GM19239 (cell line): ENCODE measurements around the gene VDAC1.
"Not testable (repeated sequence)": the region's sequence is repeated elsewhere in the genome, so short reads cannot be mapped to it uniquely, and the experiment has no call there.

Experiments used
- DNase-seq: peaks from one replicate; pipeline ENCODE4 v3.0.0; 2011; ENCODE audit warnings: low spot score; ENCODE audit not compliant: insufficient read length
- FAIRE-seq: peaks from 2 replicates; lab custom pipeline; 2011; peaks lifted over from hg19 to GRCh38; lab: Jason Lieb, UNC

Gene VDAC1

DNA sequence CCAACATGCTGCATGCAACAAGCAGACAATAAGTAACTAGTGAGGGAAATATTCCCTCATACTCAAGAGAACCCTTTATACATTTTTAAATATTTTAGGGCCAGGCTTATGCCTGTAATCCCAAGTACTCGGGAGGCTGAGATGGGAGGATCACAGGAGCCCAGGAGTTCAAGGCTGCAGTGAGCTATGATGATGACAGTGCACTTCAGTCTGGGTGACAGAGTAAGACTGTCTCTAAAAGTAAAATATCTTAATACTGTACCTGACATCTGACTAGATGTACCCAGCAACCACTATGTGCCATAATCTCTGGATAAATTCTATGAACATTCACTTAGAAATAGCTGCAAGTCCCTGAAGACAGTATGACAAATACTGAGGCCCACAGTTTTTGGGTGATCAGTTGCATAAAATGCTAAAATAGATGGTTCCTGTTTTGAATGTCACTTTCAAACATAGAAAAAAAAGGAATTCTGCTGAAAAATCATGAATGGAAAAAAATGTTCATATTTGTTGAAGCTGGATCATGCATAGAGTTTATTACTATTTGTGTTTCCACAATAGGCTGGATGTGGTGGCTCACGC is 34.4 kb downstream of the VDAC1 start:
- DNase-seq, result no peak
- FAIRE-seq, result no peak

DNA sequence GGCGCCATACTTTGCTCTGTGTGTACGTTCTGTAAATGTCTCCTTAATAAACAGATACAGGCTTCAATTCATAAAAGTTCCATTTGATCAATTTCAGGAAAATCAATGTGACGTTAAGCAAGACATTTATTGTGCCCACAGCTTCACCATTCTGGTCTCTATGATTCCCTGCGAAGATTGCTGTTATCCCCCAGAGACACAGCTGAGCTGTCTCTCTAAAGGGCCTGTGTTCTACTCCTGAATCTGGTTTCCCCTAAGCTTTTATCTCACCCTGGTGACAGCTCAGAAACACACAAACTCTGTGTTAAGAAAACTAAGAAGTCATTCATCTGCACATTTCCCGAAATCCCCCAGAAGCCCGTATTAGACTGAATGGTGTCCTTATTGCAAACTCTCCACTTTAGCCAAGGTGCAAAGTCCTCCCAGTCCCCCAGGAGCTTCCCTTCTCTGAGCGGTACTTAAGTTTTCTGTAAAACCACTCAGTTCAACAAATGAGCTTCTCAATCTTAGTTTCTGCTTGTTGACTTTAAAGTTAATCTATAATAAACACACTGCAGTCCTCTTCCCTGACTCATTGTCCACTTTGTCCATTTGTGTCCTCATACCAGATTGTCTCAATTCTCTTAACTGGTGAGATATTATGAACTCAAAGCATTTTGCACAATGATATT is 35.0 kb downstream of the VDAC1 start:
- no peak for DNase-seq

DNA sequence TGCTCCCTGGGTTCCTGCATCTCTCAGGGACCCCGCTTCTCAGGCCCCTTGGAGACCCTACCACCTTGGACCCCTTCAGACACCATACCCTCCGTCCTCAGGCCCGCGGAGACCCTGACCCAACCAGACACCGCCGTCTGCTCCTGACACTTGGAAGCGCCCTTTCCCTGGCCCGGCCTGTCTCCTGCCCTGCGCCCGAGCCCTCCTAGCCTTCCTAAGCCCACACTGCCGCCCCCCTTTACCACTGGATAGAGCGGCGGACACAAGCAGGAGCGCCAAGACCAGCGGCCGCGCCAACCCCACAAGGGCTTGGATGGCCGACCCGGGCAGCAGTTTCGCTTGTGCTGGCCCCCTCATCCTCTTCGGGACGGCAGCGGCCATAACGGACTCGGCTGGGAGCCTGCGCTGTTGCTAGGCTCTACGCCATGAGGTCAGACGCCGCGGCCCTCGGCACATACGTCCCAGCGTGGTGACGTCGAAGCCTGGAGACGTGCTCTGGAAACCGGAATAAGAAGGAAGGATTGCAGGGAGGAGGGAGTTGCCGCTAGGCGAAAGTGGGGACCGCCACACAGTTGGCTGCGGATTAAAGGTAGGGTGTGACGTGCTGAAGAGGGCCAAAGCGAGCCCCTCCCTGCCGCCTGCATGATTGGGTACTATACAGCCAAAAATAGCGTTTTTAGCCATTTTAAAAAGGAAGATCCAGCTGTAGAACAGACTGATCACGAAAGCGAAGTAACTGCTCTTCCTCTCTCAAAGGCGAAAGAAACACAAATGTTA is 36.4 kb downstream of the VDAC1 start, which contains the start of gene C5orf15:
TSS of gene C5orf15 (minus strand) at position 422 of the 777 bp plus-strand sequence. CDS start at position 381, 41 bp downstream.
- DNase-seq, result peak; percentile 74
- FAIRE-seq, result peak; percentile 96

More for the DNA sequence above, 35.0 kb downstream of the VDAC1 start:
- peak; percentile 82 for FAIRE-seq

DNA sequence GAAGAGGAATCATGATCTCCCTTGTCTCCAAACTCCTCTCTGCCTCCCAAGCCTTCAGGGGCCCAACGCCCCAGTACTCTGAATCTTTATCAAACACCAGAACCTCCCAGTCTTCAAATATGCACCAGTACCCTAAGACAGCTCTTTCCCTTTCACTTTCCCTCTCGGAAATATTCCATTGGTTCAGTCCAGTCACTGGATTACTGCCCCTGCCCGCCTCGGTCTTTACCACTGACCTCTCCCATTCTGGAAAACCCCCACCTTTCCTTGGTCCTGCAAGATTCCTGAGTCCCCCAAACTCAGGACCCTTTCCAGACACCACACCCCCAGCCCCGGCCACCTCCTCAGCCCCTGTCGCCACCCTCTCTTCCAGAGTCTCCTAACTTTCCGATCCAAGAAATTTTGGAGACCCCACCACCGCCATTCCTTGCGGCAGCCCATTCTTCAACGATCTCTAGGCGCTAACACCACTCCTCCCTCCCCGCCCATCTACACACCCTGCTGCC is 37.0 kb downstream of the VDAC1 start:
- FAIRE-seq (peak; percentile 71), DNase-seq (no peak)

DNA sequence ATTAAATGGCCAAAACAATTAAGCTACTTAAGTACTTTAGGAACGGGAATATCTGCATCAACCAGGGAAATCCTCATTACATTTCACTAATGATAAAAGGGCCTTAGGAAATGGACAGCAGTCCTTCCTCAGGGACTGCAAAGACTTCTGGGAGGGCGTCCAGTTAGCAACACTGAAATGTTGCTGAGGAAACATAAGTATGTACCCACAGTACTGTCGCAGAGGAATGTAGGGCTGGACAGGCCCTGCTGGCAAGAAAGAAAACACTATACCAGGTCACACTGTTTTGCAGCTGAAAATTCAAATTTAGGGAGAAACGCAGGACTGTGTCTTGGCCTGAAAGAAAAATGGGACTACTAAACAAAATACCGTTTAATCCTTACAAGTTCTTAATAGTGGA is 37.7 kb downstream of the VDAC1 start:
- FAIRE-seq, result no peak

DNA sequence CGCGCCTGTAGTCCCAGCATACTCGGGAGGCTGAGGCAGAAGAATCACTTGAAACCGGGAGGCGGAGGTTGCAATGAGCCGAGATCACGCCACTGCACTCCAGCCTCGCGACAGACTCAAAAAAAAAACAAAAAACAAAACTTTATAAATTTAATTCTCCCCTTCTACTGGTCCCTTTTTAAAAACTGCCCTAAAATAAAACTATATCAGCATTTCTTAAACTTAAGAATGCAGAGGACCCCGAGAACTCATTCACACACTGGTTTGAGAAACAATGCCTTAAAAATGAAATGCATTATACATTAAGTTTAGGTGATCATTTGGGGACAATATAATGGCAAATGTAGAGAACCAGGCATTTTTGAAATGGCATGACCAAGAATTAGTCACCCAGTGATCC is 38.7 kb downstream of the VDAC1 start:
- DNase-seq, result no peak
- no peak for FAIRE-seq

More for the DNA sequence above, 37.7 kb downstream of the VDAC1 start:
- no peak for DNase-seq

DNA sequence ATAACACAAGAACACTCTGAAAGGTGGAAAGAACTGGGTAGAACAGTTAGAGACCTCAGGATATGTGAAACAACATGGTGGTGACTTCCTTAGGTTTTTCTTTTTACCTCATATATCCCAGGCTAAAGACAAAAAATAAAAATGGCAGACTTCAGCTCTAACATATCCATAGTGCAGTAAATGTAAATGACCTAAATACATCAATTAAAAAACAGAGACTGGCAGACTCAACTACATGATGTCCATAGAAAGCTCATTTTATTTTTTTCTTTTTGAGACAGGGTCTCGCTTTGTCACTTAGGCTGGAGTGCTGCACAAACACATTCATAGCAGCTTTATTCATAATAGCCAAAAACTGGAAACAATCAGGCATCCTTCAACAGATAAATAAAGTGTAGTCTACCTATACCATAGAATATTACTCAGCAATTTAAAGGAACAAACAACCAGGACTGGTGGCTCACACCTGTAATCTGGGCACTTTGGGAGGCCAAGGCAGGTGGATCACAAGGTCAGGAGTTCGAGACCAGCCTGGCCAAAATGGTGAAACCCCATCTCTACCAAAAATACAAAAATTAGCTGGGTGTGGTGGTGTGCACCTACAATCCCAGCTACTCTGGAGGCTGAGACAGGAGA is 41.2 kb downstream of the VDAC1 start:
- no peak for DNase-seq
- no peak for FAIRE-seq

DNA sequence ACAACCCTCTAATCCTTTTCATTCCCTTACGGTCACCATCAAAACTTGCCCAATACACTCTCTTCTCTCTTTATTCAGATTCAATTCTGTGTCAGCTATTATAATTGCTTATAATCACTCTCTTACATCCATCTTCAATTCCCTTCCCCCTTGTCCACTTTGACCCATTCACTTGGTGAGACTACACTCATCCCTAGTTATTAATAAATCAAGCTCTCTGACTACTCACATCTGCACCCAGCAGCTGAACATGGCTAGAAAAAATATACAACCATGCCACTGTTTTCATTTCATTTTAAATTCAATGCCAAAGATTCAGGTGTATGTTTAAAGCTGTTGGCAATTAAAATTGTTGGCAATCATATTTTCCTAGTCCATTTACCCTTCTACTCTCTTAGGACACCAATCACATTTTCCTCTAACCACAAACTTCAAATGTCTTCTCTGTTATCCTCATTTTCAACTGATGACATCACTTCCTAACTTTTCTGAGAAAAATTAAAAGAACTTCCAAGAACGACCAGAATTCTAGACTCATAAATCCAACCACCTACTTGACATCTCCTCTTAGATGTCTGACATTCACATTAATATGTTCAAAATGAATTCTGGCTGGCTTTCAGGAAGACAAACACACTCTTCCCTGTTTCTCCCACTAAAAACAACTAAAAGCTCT is 41.8 kb downstream of the VDAC1 start:
- no peak for DNase-seq
- no peak for FAIRE-seq

DNA sequence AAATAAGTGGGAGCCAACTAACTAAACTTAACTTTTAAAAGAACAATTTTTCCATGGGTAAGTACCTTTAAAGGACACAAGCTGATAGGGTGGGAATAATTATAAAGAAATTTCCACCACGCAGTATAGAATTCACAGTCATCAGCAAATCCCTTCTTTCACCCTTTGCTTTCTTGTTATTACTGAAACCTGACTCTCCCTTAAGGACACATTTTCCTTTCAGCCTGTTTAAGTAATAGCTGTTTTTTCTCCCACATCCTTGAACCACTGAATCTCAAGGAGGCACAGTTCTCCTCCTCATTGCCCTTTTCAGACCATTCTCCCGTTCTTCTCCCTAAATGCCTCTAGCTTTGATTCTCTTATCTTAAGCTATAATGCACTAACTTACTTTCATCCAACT is 42.6 kb downstream of the VDAC1 start:
- FAIRE-seq (peak; percentile 61), DNase-seq (no peak)

DNA sequence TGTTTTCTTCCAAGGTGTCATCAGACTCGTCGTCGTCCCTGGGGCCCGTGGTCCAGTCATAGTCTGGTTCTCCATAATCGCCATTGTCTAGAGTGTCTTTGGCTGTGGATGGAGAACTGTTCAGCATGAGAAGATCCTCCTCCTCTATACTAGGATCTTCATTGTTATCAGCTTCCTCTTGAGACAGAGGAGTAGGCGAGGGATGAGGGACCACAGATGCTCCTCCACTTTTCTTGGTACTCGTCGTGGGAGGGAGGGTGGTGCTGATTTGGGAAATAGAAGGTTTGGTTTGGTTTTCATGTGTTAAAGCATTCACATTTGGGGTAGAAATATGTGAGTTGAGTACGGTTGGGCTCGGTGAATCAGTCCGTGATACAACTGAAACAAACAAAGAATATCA is 45.1 kb downstream of the VDAC1 start:
- DNase-seq, result no peak
- FAIRE-seq, result no peak

DNA sequence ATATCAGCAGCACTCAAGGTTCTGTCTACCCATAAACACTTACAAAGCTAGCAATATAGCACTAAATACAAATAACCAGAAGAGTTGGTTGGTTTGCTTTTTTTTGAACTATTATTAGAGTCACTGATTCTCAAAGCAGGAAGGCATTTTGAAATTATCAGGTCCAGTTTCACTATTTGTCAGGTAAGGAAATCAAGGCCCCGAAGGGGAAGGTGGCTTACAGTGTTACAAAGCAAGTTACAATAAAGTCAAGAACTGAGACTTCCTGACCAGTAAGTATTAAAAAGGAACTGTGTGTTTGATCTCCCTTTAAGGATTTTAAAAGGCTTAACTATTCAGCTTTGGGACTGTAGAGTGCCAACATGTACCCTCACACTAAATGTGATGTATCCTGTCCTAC is 47.2 kb downstream of the VDAC1 start:
- peak; percentile 94 for FAIRE-seq
- no peak for DNase-seq

DNA sequence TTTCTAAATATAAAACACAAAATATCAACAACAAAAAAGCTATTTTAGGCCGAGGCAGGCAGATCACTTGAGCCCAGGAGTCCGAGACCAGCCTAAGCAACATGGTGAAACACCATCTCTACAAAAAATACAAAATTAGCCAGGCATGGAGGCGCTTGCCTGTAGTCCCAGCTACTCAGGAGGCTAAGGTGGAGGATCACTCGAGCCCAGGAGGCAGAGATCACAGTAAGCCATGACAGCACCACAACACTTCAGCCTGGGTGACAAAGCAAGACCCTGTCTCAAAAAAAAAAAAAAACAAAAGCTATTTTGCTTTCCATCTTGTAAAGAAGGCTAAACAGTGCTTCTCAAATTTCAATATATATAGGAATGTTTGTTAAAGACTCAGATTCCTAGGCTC is 47.7 kb downstream of the VDAC1 start:
- DNase-seq (no peak), FAIRE-seq (peak; percentile 57)

DNA sequence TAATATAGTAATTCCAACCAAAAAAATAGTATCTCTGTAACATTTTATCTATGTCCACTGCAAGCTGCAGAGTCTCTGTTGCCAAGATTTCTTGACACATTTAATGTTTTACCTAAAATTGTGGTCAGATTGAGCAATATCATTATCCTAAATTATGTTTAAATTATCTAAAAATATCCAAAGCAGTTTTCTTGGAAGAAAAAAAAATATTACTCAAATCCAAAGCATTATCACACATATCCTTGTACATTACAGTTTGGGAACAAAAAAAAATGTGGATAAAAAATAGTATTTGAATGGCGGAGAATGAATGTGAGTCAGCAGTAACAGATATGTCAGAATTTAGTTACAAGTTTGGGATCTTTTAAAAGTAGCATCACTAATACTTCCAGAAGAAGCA is 48.6 kb downstream of the VDAC1 start:
- not testable (repeated sequence) for DNase-seq, FAIRE-seq

DNA sequence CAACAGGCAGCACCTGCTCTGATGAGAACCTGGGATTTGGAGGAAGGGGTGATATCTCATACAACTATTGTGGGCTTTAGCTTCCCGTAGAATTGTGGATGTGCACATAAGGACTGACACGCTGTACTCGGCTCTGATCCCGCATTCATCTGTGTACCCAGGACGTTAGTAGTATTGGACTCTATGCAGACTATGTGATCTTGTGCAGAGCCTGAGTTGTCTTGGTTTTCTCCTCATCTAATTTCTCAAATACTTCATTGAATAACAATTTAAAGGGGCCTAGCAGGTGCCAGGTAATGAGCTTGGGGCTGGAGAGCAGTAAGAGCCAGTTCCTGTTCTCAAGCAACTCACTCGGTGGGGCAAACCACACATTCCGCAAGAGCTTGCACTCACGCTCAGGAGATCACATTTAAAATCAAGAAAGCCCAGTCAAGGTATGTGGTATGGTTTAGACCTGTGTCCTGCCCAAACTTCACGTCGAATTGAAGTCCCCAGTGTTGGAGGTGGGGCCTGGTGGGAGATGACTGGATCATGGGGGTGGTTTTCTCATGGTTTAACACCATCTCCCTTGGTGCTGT is 51.1 kb downstream of the VDAC1 start:
- DNase-seq (no peak), FAIRE-seq (no peak)

DNA sequence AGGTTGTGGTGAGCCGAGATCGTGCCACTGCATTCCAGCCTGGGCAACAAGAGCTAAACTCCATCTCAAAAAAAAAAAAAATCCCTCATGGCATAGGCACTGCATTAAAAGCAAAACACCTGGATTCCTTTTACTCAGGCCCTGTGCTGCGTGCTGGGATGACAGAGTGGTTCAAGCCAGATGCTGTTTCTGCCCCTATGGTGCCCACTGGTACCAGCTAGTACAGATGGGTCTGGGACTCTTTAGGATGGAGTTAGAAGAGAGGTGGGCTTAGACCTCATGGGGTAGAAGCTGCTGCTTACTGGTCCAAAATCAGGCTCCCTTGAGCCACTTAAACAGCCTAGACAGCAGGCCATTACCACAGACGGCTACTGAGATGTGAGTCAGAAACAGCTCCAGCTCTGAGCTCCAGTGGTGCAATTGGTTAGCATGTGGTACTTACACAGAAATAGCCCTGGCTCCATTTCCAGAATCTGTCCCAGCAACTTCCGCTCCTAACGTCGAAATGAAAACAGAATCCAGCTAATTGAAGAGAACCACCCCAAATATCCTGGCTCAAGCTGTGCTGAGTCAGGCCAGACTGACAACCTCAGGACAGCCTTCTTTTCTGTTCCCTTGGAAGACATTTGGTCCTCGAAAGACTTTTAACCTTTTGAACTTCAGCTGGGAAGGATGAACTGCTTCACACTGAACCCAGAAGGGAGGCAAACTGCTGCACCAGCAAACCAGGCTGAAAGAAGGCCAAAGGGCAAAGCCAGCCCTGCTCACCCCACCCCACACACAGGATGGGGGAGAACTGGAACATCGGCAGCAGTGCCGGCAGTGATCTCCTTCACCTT is 51.8 kb downstream of the VDAC1 start:
- no peak for DNase-seq
- no peak for FAIRE-seq

DNA sequence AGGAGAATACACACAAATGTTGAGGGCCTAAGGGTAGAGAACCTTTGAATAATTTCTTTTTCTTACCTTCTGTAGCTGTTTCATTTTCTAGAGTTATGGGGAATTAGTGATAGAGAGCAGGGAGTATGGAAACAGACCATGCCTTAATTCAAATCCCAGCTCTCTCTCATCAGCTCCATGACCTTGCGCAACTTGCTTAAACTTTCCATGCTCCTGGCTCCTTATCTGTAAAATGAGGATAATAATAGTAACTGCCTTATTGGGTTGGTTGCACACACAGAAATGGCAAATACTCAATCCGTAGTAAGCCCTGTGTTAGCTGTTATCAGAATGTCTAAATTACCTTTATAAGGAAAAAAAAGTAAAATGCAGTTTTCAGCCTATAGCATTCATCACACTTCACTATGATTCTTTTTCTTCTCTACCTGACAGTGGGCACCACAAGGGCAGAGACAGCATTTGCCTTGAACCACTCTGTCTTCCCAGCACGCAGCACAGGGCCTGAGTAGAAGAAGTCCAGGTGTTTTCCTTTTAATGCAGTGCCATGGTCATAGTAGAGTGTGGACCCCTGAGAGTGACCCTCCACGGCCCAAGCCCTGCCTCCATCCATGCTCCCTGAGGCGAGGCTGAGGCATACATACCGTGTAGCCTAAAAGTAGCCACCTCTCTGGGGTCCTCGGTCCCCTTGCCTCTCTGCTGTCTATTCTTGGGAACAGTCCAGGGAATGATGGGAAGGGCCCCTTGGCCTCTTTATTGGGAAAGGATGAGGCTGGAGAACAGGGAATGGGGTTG is 53.8 kb downstream of the VDAC1 start:
- FAIRE-seq, result no peak
- no peak for DNase-seq

DNA sequence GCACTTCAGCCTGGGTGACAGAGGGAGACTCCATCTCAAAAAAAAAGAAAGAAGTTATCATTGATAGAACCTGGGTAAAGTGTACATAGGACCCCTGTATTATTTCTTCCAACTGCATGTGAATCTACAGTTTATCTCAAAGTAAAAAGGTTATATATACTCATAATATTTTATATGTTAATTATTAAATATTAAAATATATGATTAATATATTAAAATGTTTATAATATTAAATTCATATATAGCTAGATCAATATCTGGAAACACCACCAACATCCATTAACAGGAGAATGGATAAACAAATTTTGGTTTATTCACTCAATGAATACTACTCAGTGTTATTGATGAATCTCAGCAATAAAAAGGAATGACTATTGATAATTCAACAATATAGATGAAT is 56.1 kb downstream of the VDAC1 start:
- no peak for FAIRE-seq
- DNase-seq, result no peak

DNA sequence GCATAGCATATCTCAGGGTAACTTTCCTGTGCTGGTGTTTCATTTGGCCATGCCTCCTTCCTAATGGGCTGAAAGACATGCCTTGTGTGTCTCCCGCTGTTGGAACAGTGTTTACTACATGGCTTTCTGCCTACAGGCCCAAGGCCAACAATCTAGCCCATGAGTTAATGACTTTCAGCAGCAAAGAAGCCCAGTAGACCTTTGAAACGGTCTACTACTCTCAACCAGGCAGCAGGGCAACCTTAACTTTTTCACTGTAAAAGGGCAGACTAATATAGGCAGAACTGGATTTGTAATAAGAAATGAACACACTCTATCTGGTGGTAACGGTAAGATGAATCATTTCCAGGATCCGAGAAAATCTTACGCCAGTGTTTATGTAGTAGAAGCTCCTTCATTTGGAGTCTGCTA is 57.3 kb downstream of the VDAC1 start:
- no peak for FAIRE-seq
- DNase-seq, result no peak
